ENCODE results near the gene PEAR1. TPM values are rescaled to one million over a fixed set of nuclear protein-coding genes. Genes with fewer than 3 reads are reported as not detected.

Gene PEAR1
- total RNA-seq, 4 donors from 2014 or later, result 7.0 to 10.7 (median 9.1) TPM

DNA sequence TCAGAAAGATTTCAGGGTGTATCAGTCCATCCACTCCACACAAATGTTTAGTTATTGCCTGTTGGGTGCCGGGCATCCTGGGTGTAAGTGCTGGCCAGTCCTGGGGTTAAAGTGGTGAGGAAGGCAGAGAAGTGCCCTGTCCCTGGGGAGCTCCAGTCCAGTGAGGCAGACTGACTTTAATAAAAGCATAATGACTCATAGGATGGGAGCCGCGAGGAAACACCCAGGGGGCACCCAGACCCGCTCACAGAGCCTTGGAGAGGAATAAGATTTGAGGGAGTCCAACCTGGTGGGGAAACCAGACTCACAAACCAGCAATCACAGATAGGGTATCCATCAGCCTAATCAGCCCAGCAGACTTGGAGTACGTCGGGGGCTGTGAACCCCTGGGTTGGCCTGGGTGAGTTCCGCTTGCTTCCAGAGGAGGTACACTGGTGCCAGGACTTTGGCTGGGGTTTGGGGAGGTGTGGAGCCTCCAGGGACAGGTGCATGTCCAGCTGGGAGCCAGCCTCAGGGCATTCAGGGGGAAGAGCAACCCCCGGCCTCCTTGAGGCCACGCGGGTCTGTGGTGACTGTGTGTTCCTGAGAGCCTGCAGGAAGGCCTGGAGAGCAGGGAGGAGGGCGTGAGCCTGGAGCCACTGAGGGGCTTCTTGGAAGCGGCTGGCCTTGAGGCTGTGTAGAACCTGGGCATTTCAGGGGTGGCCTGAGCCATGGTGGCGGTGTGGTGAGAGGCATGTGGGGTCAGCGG lies 3.7 kb downstream of the PEAR1 start:
- TF ChIP-seq POLR2AphosphoS5 (IDR thresholded peaks at IDR 0.05), result no peak
- TF ChIP-seq, protein P1, sequence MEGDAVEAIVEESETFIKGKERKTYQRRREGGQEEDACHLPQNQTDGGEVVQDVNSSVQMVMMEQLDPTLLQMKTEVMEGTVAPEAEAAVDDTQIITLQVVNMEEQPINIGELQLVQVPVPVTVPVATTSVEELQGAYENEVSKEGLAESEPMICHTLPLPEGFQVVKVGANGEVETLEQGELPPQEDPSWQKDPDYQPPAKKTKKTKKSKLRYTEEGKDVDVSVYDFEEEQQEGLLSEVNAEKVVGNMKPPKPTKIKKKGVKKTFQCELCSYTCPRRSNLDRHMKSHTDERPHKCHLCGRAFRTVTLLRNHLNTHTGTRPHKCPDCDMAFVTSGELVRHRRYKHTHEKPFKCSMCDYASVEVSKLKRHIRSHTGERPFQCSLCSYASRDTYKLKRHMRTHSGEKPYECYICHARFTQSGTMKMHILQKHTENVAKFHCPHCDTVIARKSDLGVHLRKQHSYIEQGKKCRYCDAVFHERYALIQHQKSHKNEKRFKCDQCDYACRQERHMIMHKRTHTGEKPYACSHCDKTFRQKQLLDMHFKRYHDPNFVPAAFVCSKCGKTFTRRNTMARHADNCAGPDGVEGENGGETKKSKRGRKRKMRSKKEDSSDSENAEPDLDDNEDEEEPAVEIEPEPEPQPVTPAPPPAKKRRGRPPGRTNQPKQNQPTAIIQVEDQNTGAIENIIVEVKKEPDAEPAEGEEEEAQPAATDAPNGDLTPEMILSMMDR (IDR thresholded peaks at IDR 0.05), result no peak
- H3K4me1 ChIP-seq, result peaks cover 0 to 100% (median 24%) of the 10 kb centered on the region in 3 donors
- peak overlapping the region in 1 of 2 donors; percentile 10 for H3K4me3 ChIP-seq
- H3K27ac ChIP-seq, result peak overlapping the region in 3 of 4 donors; percentile 73 to 90 (median 83)
- H3K36me3 ChIP-seq, result no peaks in the 10 kb centered on the region
- ATAC-seq, result no peak
- peaks cover 86% of the 10 kb centered on the region for H3K27me3 ChIP-seq
- no CpG with 5 or more reads among the region's 14 CpGs for WGBS, 2 donors (ENCODE audit: low coverage in 1 of 2)
- no peaks in the 10 kb centered on the region for H3K9me3 ChIP-seq

DNA sequence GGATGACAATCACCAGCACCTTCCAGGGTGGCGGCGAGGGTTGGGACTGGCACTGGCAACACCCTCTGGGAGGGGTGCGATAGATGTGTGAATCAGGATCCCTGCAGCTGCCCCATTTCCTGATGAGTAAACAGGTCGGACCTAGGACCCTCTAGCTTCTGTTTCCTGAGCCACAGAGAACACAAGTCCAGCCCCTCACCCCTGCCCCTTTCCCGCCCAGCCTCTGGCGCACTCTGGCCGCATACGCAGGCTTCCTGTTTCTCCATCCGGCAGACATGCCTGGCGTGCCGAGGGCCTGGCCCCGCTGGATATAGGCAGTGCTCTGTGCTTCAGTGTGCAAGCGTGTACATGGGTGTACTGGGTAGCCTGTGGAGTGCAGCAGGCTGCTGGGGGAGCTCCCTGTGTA lies 4.6 kb downstream of the PEAR1 start:
- 53% methylated on average over 10 of the region's 13 CpGs; no CpG with 5 or more reads in 1 of the 2 donors for WGBS, 2 donors (ENCODE audit: low coverage in 1 of 2)
- Histone ChIP-seq H3K9me3 (no peaks in the 10 kb centered on the region), H3K4me1 (peaks cover 0 to 100% (median 20%) of the 10 kb centered on the region in 3 donors), H3K27me3 (peaks cover 79% of the 10 kb centered on the region), H3K4me3 (peak overlapping the region in 1 of 2 donors; percentile 12), H3K27ac (peak overlapping the region in 3 of 4 donors; percentile 73 to 90 (median 83)), H3K36me3 (no peaks in the 10 kb centered on the region)
- peak; percentile 39 for ATAC-seq
- no peak for TF ChIP-seq EP300 (IDR thresholded peaks at IDR 0.05)
- peak; percentile 33 for TF ChIP-seq POLR2AphosphoS5 (IDR thresholded peaks at IDR 0.05)
- no peak for TF ChIP-seq POLR2A (IDR thresholded peaks at IDR 0.05)

DNA sequence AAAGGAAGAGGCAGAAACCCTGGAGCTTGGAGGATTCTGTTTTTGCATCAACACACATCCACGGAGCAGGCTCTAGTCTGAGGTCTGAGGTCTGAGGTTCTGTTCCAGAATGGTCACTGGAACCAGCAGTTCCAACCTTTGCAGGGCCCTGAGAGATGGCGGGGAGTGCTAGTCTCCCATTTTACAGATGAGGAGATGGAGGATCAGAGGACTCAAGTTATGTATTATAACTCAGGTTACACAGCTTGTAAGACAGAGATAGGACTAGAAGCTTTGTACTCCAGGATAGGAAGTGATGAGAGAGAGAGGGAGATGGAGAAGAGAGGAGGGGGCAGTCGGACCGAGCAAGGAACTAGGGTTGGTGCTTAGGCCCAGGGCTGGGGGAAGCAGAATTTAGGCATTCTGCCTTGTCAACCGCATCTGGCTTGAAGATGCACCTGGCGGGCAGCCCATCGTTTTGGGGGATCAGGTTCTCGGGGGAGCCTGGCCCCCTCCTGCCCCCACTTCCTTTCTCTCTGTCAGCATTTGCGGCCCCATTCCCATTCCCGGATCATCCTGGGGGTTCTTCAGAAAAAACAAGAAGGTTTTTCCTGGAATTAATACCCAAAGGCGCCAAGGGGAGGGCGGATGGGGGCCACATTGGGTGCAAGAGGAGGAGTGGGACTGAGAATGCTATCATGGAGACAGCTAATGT lies 5.6 kb downstream of the PEAR1 start:
- 67 to 85% methylated on average over 7 to 9 of the region's 12 CpGs for WGBS, 2 donors (ENCODE audit: low coverage in 1 of 2)
- Histone ChIP-seq H3K27ac (peak overlapping the region in 2 of 4 donors; percentile 83 to 90), H3K4me1 (peaks cover 0 to 100% (median 15%) of the 10 kb centered on the region in 3 donors), H3K27me3 (peaks cover 69% of the 10 kb centered on the region), H3K36me3 (no peaks in the 10 kb centered on the region), H3K9me3 (no peaks in the 10 kb centered on the region), H3K4me3 (no peak overlapping the region)
- TF ChIP-seq POLR2A (IDR thresholded peaks at IDR 0.05), result no peak
- TF ChIP-seq EP300 (IDR thresholded peaks at IDR 0.05), result no peak
- TF ChIP-seq, protein P1 (IDR thresholded peaks at IDR 0.05), result no peak
- no peak for TF ChIP-seq POLR2AphosphoS5 (IDR thresholded peaks at IDR 0.05)
- ATAC-seq, result no peak

DNA sequence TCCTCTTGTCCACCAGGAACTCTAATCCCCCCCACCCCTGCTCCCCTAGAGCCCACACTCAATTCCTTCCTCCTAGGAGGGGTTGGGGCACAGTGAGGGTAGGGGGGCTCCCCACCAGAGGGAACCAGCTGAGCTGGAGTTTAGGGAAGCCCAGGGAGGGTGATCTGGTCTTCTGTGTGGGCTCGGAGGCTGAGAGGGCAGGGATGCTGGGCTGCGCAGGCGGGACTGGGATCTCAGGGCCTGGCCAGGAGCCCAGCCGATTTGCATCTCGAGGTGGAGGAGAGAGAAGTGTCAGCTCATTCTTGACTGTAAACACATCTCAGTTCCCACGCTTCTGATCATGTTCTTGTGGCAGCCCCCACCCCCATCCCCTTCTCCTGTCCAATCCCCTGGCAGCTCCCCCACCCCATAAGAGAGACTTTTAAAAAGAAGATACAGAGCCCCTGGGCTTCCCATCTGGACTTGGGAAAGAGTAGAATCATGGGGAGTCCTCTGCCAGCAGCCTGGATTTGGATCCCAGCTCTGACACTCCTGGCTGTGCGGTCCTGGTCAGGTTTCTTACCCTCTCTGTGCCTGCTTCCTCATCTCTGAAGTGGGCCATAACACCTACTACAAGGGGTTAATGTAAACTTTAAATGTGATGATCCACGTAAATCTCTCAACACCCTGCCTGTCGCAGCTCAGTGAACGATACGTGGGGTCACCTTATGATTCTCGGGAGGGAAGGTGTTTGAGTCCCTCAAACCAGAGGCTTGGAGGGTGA lies 6.6 kb downstream of the PEAR1 start:
- TF ChIP-seq EP300 (IDR thresholded peaks at IDR 0.05), result no peak
- H3K27me3 ChIP-seq, result peaks cover 59% of the 10 kb centered on the region
- peak overlapping the region in 1 of 4 donors; percentile 26 for H3K27ac ChIP-seq
- 40 to 100% methylated on average over 4 to 9 of the region's 12 CpGs for WGBS, 2 donors (ENCODE audit: low coverage in 1 of 2)
- H3K4me3 ChIP-seq, result no peak overlapping the region
- H3K36me3 ChIP-seq, result no peaks in the 10 kb centered on the region
- H3K4me1 ChIP-seq, result peaks cover 0 to 96% (median 14%) of the 10 kb centered on the region in 3 donors
- ATAC-seq, result no peak
- no peaks in the 10 kb centered on the region for H3K9me3 ChIP-seq

DNA sequence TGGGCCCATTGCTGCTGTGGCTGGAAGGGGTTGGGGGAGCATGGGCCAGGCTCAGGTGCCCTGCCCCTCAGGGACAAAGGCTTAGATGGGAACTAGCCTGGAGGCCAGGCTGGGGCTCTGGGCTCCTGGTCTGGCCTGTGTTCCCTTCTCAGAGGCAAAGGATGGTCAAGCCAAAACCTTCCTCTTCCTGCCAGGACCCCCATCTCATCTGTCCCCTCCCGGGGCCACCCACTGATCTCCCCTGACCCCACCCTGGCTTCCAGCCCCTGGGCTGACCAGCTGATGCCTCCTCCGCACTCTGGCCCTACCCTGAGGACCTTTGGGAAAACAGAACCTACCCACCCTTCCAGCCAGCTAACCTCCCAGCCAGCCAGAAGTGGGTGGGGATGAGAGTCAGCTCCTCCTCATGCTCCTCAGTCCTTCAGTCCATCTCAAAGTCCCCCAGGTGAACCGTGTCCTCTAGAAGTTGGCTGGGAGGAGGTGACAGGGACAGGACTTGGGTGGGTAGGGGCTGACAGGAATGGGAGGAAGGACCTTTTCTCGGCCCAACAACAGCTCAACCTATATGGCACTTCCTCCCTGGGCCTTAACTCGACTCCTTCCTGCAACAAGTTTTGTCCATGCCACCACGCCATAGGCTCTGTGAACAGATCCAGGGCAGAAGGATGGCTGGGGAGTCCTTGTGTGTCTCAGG lies 7.5 kb downstream of the PEAR1 start:
- Histone ChIP-seq H3K9me3 (no peaks in the 10 kb centered on the region), H3K36me3 (peaks cover 0 to 3% of the 10 kb centered on the region in 2 donors), H3K27me3 (peaks cover 58% of the 10 kb centered on the region), H3K4me1 (peaks cover 0 to 87% (median 12%) of the 10 kb centered on the region in 3 donors), H3K4me3 (no peak overlapping the region), H3K27ac (peak overlapping the region in 1 of 4 donors; percentile 26)
- ATAC-seq, result no peak
- 74 to 100% methylated on average over 1 to 3 of the region's 6 CpGs for WGBS, 2 donors (ENCODE audit: low coverage in 1 of 2)
- TF ChIP-seq POLR2AphosphoS5 (IDR thresholded peaks at IDR 0.05) (no peak), POLR2A (IDR thresholded peaks at IDR 0.05) (no peak), EP300 (IDR thresholded peaks at IDR 0.05) (no peak)
- TF ChIP-seq, protein P1 (IDR thresholded peaks at IDR 0.05), result no peak
